ENCODE data around the gene WDR72. TPM values are rescaled to one million over a fixed set of nuclear protein-coding genes. Genes with fewer than 3 reads are reported as not detected.
A peak's percentile ranks its signal among the peaks of the same experiment; 100 is the strongest.

The WDR72 gene
- total RNA-seq, 6 experiments from 2014 or later, result 12.0 to 26.5 (median 22.4) TPM

DNA sequence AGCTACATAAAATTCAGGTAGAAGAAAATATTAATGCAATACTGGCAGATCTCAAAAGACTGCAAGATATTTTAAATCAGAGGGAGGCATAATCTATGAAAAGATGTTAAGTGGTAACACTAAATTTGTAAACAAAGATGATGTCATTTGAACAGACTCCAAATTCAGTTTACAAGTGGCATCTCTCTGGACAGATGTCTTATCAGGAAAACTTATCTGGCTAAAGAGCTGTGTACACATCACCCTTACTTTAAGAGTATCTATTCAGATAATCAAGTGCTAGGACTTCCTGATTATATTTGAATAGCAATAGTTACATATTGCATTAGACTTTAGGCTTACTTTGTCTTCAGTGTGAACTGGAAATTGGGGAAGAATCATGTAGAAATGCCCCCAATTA lies 231.5 kb downstream of the WDR72 start:
- Histone ChIP-seq H3K36me3 (no peaks in the 10 kb centered on the region), H3K27ac (no peak overlapping the region), H3K9me3 (no peaks in the 10 kb centered on the region), H3K27me3 (no peaks in the 10 kb centered on the region), H3K4me3 (no peak overlapping the region), H3K4me1 (no peaks in the 10 kb centered on the region)
- no peak for DNase-seq
- TF ChIP-seq, protein P1, sequence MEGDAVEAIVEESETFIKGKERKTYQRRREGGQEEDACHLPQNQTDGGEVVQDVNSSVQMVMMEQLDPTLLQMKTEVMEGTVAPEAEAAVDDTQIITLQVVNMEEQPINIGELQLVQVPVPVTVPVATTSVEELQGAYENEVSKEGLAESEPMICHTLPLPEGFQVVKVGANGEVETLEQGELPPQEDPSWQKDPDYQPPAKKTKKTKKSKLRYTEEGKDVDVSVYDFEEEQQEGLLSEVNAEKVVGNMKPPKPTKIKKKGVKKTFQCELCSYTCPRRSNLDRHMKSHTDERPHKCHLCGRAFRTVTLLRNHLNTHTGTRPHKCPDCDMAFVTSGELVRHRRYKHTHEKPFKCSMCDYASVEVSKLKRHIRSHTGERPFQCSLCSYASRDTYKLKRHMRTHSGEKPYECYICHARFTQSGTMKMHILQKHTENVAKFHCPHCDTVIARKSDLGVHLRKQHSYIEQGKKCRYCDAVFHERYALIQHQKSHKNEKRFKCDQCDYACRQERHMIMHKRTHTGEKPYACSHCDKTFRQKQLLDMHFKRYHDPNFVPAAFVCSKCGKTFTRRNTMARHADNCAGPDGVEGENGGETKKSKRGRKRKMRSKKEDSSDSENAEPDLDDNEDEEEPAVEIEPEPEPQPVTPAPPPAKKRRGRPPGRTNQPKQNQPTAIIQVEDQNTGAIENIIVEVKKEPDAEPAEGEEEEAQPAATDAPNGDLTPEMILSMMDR (IDR thresholded peaks at IDR 0.05), result no peak
- no peak for TF ChIP-seq POLR2A (IDR thresholded peaks at IDR 0.05)
- peak in 1 of 4 donors; percentile 75 for ATAC-seq
- intact Hi-C loops (cut with DNase I), result no loop called here

DNA sequence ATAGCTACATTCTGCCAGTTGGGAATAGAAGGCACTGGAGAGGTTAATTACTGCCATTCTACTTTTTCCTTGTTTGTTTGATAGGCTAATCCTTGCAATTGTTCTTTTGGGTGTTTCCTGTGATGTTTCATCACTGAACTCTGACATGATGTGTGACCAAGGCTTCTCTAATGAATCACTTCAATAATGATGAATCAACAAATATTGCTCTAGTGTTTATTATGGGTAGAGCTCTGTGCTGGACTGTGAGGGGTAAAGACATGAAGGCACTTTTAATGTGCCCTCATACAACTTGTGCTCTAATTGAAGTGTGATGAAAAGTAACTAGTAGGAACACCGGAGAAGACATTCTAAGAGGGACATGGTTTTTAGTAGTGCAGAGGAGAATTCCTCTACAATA lies 233.6 kb downstream of the WDR72 start:
- WGBS (ENCODE audit: insufficient coverage, low coverage, low lambda C conversion rate, missing lambda C conversion rate), result 64% methylated on average over 1 of the region's 1 CpG
- DNase-seq (no peak), ATAC-seq (peak in 1 of 4 donors; percentile 42)
- Histone ChIP-seq H3K27me3 (no peaks in the 10 kb centered on the region), H3K27ac (no peak overlapping the region), H3K4me1 (no peaks in the 10 kb centered on the region), H3K36me3 (no peaks in the 10 kb centered on the region), H3K4me3 (no peak overlapping the region), H3K9me3 (no peaks in the 10 kb centered on the region)
- TF ChIP-seq, protein P1 (IDR thresholded peaks at IDR 0.05), result no peak
- no peak for TF ChIP-seq POLR2A (IDR thresholded peaks at IDR 0.05)
- intact Hi-C loops (cut with DNase I), result no loop called here

GRCh38 chr15:53522991-53523390 lies 236.5 kb downstream of the WDR72 start:
- intact Hi-C loops (cut with DNase I), result no loop called here
- ATAC-seq (no peak), DNase-seq (no peak)
- no peak for TF ChIP-seq POLR2A (IDR thresholded peaks at IDR 0.05)
- TF ChIP-seq, protein P1 (IDR thresholded peaks at IDR 0.05), result no peak
- H3K27me3 ChIP-seq, result no peaks in the 10 kb centered on the region
- H3K4me3 ChIP-seq, result no peak overlapping the region
- H3K9me3 ChIP-seq, result no peaks in the 10 kb centered on the region
- WGBS (ENCODE audit: insufficient coverage, low coverage, low lambda C conversion rate, missing lambda C conversion rate), result 78% methylated on average over 3 of the region's 3 CpGs
- H3K27ac ChIP-seq, result no peak overlapping the region
- no peaks in the 10 kb centered on the region for H3K4me1 ChIP-seq
- no peaks in the 10 kb centered on the region for H3K36me3 ChIP-seq

DNA sequence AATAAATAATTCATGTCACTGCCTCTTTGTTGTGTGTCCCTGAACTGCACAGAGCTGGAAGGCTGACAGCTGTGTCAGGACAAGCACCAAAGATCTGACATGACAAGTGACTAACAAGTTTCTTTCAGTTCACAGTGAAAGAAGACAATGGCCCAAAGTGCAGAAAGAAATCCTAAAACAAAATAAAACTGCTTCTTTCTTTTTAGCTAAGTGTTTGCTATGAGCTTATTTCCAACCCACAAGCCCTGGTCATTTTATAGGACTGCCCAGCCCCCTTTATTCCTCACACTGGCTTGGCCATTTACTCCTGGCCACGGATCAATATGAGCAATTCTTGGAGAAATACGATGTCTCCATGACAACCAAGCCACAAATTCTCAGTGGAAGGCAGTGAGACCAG lies 238.5 kb downstream of the WDR72 start:
- H3K36me3 ChIP-seq, result no peaks in the 10 kb centered on the region
- H3K4me1 ChIP-seq, result no peaks in the 10 kb centered on the region
- H3K27me3 ChIP-seq, result no peaks in the 10 kb centered on the region
- TF ChIP-seq, protein P1 (IDR thresholded peaks at IDR 0.05), result no peak
- no peak for TF ChIP-seq POLR2A (IDR thresholded peaks at IDR 0.05)
- no peaks in the 10 kb centered on the region for H3K9me3 ChIP-seq
- DNase-seq, result no peak
- H3K4me3 ChIP-seq, result no peak overlapping the region
- ATAC-seq, result no peak
- intact Hi-C loops (cut with DNase I), result no loop called here
- 65% methylated on average over 2 of the region's 2 CpGs for WGBS (ENCODE audit: insufficient coverage, low coverage, low lambda C conversion rate, missing lambda C conversion rate)
- H3K27ac ChIP-seq, result no peak overlapping the region

DNA sequence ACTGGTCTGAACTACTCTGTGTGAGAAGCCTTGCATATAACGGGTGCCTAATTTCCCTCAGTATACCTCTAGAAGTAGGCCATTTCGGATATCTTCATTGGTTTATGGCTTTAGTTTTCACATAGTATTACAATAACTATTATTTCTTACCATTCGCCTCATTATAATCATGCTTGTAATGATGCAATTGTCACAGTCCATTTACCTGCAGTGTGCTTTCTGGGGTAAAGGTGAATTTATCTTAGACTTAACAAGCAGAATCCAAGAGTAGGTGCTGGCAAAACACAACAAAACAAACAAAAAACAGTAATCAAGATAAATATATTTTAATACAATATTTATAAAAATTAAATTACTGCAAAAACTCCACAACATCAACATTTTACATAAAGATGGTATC lies 246.0 kb downstream of the WDR72 start:
- peak in 3 of 4 donors; percentile 53 to 58 (median 53) for ATAC-seq
- H3K4me3 ChIP-seq, result no peak overlapping the region
- H3K27ac ChIP-seq, result no peak overlapping the region
- TF ChIP-seq, protein P1 (IDR thresholded peaks at IDR 0.05), result no peak
- TF ChIP-seq POLR2A (IDR thresholded peaks at IDR 0.05), result no peak
- H3K4me1 ChIP-seq, result peaks cover 0 to 8% (median 3%) of the 10 kb centered on the region in 4 donors
- DNase-seq, result no peak
- intact Hi-C loops (cut with DNase I), result no loop called here
- WGBS (ENCODE audit: insufficient coverage, low coverage, low lambda C conversion rate, missing lambda C conversion rate), result 67% methylated on average over 3 of the region's 3 CpGs
- H3K27me3 ChIP-seq, result no peaks in the 10 kb centered on the region
- H3K9me3 ChIP-seq, result no peaks in the 10 kb centered on the region
- no peaks in the 10 kb centered on the region for H3K36me3 ChIP-seq

Data from right lobe of liver (tissue), 6 donors.